GM12878 (cell line): ENCODE data around the gene MMP13. TPM values are rescaled to one million over a fixed set of nuclear protein-coding genes. Genes with fewer than 3 reads are reported as not detected.
A peak's percentile ranks its signal among the peaks of the same experiment; 100 is the strongest.

Source experiments
- ATF3 ChIP-seq: IDR thresholded peaks from 2 replicates; pipeline ENCODE4 v1.6.1; 2011; ENCODE audit warnings: low read depth, mild to moderate bottlenecking, low read length, moderate library complexity, borderline replicate concordance; ENCODE audit errors: extremely low read depth
- ATF7 ChIP-seq: fragments of 450-650 bp; IDR thresholded peaks from 2 replicates; pipeline ENCODE4 v1.6.1; 2016; ENCODE audit warnings: low read depth, mild to moderate bottlenecking
- BHLHE40 ChIP-seq, 2 experiments: fragments of 450-650 bp in 1 of 2; IDR thresholded peaks; 2 replicates each; pipeline ENCODE4 v1.6.1; 2011 to 2017; ENCODE audit warnings: low read depth in 2 of 2, borderline replicate concordance in 1 of 2, improper control_type of control experiment in 1 of 2, low read length in 1 of 2, mild to moderate bottlenecking in 1 of 2
- BMI1 ChIP-seq: fragments of 450-650 bp; IDR thresholded peaks from 2 replicates; pipeline ENCODE4 v1.6.1; 2016; ENCODE audit warnings: mild to moderate bottlenecking, moderate library complexity, borderline replicate concordance
- E4F1 ChIP-seq: fragments of 450-650 bp; IDR thresholded peaks from 2 replicates; pipeline ENCODE4 v1.6.1; 2018; ENCODE audit warnings: borderline replicate concordance, mild to moderate bottlenecking; ENCODE audit not compliant: partially characterized antibody
- ETV6 ChIP-seq, 2 experiments: fragments of 450-650 bp in 1 of 2; IDR thresholded peaks in 1 of 2; conservative IDR thresholded peaks in 1 of 2; 2 replicates each; pipeline ENCODE4 v1.6.1; 2014; ENCODE audit warnings: antibody characterized with exemption in 1 of 2, borderline replicate concordance in 1 of 2, low read depth in 1 of 2, mild to moderate bottlenecking in 1 of 2, moderate library complexity in 1 of 2
- FOS ChIP-seq: IDR thresholded peaks from 3 replicates; pipeline ENCODE4 v1.6.1; 2011; ENCODE audit warnings: borderline replicate concordance; ENCODE audit not compliant: insufficient read length; ENCODE audit errors: extremely low read depth
- GATAD2B ChIP-seq: fragments of 450-650 bp; conservative IDR thresholded peaks from 2 replicates; pipeline ENCODE4 v1.6.1; 2017; ENCODE audit warnings: low read depth, mild to moderate bottlenecking, moderate library complexity
- IKZF1 ChIP-seq: fragments of 450-650 bp; conservative IDR thresholded peaks from 2 replicates; pipeline ENCODE4 v1.6.1; 2017; ENCODE audit warnings: antibody characterized with exemption, mild to moderate bottlenecking
- IKZF2 ChIP-seq, 2 experiments: fragments of 450-650 bp; IDR thresholded peaks; 2 replicates each; pipeline ENCODE4 v1.6.1; 2017; ENCODE audit warnings: mild to moderate bottlenecking in 2 of 2, moderate library complexity in 2 of 2
- MTA2 ChIP-seq: fragments of 450-650 bp; IDR thresholded peaks from 2 replicates; pipeline ENCODE4 v1.6.1; 2016; ENCODE audit warnings: low read depth, mild to moderate bottlenecking, moderate library complexity
- MYB ChIP-seq: fragments of 150-350 bp; IDR thresholded peaks from 2 replicates; pipeline ENCODE4 v1.6.1; 2014; ENCODE audit warnings: mild to moderate bottlenecking, low read depth, low read length, borderline replicate concordance
- NFIC ChIP-seq: IDR thresholded peaks from 2 replicates; pipeline ENCODE4 v1.6.1; 2012; ENCODE audit warnings: low read depth, mild to moderate bottlenecking, inconsistent platforms, low read length, moderate library complexity
- POLR2AphosphoS5 ChIP-seq: IDR thresholded peaks from 2 replicates; pipeline ENCODE4 v1.6.1; 2011; ENCODE audit warnings: mild to moderate bottlenecking, low read length, inconsistent platforms
- RUNX3 ChIP-seq: IDR thresholded peaks from 2 replicates; pipeline ENCODE4 v1.6.1; 2012; ENCODE audit warnings: low read length, inconsistent platforms
- SIX5 ChIP-seq: IDR thresholded peaks from 2 replicates; pipeline ENCODE4 v1.6.1; 2011; ENCODE audit warnings: mild to moderate bottlenecking, low read depth, low read length, moderate library complexity; ENCODE audit not compliant: severe bottlenecking
- SMARCA5 ChIP-seq: fragments of 450-650 bp; IDR thresholded peaks from 2 replicates; pipeline ENCODE4 v1.6.1; 2017; ENCODE audit warnings: mild to moderate bottlenecking
- SPI1 ChIP-seq: IDR thresholded peaks from 2 replicates; pipeline ENCODE4 v1.6.1; 2011; ENCODE audit warnings: low read depth, mild to moderate bottlenecking, low read length, moderate library complexity, borderline replicate concordance; ENCODE audit not compliant: insufficient read depth
- SRF ChIP-seq, 2 experiments: IDR thresholded peaks; 2 replicates each; pipeline ENCODE4 v1.6.1; 2011; ENCODE audit warnings: low read depth in 2 of 2, low read length in 2 of 2, mild to moderate bottlenecking in 1 of 2, moderate library complexity in 1 of 2
- ZZZ3 ChIP-seq: IDR thresholded peaks from 2 replicates; pipeline ENCODE4 v1.6.1; 2011; ENCODE audit warnings: low read depth; ENCODE audit not compliant: control insufficient read depth, insufficient read length
- polyA plus RNA-seq, 11 experiments: library from polyadenylated mRNA; depleted of rRNA in 4 of 11; unstranded in 6 of 11; stranded (reverse) in 5 of 11; fragments of >200 nt; fragmentation: Nextera tagmentation in 4 of 11; fragmentation: Illumina TruSeq in 1 of 11; extraction: Ambion mirVana in 4 of 11; extraction: Trizol in 1 of 11; gene quantifications; 1 replicate in 1 of 11; 2 replicates in 10 of 11; pipeline versions ENCODE4 v1.2.1 to v1.2.3, GENCODE V29; 2011 to 2016; ENCODE audit warnings: inconsistent platforms in 2 of 11, missing spikeins in 2 of 11, low read depth in 1 of 11
- total RNA-seq, 4 experiments: library from RNA; depleted of rRNA in 3 of 4; stranded (reverse); fragments of >200 nt in 3 of 4; fragmentation: Illumina TruSeq in 1 of 4; extraction: Trizol in 1 of 4; gene quantifications; 2 replicates each; pipeline versions ENCODE4 v1.2.1 to v1.2.3, GENCODE V29; 2013 to 2021
- TF ChIP-seq, protein P1 (sequence below): IDR thresholded peaks from 2 replicates; pipeline ENCODE4 v1.6.1; 2012; ENCODE audit warnings: low read depth, low read length, improper control_type of control experiment
- TF ChIP-seq, protein P2 (sequence below): fragments of 450-650 bp; IDR thresholded peaks from 2 replicates; pipeline ENCODE4 v1.6.1; 2016; ENCODE audit warnings: mild to moderate bottlenecking

Gene MMP13
- total and polyA plus RNA-seq, 10 of the 15 experiments (the other 5 are each of a cell fraction or from before 2014, with no cell fraction given), result 0.05 TPM; not detected in 9

GRCh38 chr11:102920118-102920684 is 35.3 kb downstream of the MMP13 start (continued):
- TF ChIP-seq, protein P1, sequence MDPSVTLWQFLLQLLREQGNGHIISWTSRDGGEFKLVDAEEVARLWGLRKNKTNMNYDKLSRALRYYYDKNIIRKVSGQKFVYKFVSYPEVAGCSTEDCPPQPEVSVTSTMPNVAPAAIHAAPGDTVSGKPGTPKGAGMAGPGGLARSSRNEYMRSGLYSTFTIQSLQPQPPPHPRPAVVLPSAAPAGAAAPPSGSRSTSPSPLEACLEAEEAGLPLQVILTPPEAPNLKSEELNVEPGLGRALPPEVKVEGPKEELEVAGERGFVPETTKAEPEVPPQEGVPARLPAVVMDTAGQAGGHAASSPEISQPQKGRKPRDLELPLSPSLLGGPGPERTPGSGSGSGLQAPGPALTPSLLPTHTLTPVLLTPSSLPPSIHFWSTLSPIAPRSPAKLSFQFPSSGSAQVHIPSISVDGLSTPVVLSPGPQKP, result no peak
- TF ChIP-seq, protein P2, sequence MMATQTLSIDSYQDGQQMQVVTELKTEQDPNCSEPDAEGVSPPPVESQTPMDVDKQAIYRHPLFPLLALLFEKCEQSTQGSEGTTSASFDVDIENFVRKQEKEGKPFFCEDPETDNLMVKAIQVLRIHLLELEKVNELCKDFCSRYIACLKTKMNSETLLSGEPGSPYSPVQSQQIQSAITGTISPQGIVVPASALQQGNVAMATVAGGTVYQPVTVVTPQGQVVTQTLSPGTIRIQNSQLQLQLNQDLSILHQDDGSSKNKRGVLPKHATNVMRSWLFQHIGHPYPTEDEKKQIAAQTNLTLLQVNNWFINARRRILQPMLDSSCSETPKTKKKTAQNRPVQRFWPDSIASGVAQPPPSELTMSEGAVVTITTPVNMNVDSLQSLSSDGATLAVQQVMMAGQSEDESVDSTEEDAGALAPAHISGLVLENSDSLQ, result peak; percentile 41; the same call in 1 of the 2 replicates
- TF ChIP-seq ETV6 (conservative IDR thresholded peaks at IDR 0.05 in 1 of 2, IDR thresholded peaks at IDR 0.05 in 1 of 2; ENCODE audit: borderline replicate concordance in 1 of 2, low read depth in 1 of 2) (peak in 1 of 2 experiments; percentile 21; a peak in 1 of 4 replicates), RUNX3 (peak; percentile 25; the same call in 1 of the 2 replicates), ZZZ3 (no peak), SMARCA5 (no peak; the same call in 1 of the 2 replicates), POLR2AphosphoS5 (no peak), GATAD2B (peak; percentile 66), SPI1 (peak; percentile 67; the same call in 1 of the 2 replicates), SIX5 (no peak), MYB (0 out of 2 replicates have a peak, but pooled peaks have one; percentile 34), FOS (no peak), E4F1 (no peak), IKZF2 (IDR thresholded peaks at IDR 0.05) (peak; percentile 95), NFIC (no peak), SRF (IDR thresholded peaks at IDR 0.05; ENCODE audit: low read depth in 2 of 2, low read length in 2 of 2) (no peak), IKZF1 (peak; percentile 88), ATF7 (peak; percentile 86), MTA2 (peak; percentile 94), BHLHE40 (IDR thresholded peaks at IDR 0.05; ENCODE audit: borderline replicate concordance in 1 of 2, low read depth in 2 of 2, low read length in 1 of 2) (peak; percentile 34 to 62; a peak in 1 of 4 replicates), ATF3 (no peak), BMI1 (peak; percentile 56)
